ENCODE measurements around the gene PFKM.

DNA sequence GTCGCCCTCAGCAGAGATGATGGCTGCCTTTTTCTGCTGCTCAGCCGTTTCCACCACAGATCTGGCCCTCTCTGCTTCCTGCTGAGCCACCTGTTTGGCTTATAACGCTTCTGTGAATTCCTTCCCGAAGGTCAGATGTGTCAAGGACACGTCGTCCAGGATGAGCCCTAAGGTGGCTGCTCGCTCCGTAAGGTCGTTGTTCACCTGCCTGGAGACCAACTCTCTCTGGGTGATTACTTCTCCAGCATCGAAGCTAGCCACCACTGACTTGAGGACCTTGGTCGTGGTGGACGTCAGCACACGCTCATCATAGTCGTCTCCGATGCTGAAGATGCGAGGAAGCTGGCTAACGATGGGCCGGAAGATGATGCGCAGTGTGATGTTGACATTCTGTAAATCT, 49.8 kb downstream of the PFKM start:
- TF ChIP-seq, protein P1, sequence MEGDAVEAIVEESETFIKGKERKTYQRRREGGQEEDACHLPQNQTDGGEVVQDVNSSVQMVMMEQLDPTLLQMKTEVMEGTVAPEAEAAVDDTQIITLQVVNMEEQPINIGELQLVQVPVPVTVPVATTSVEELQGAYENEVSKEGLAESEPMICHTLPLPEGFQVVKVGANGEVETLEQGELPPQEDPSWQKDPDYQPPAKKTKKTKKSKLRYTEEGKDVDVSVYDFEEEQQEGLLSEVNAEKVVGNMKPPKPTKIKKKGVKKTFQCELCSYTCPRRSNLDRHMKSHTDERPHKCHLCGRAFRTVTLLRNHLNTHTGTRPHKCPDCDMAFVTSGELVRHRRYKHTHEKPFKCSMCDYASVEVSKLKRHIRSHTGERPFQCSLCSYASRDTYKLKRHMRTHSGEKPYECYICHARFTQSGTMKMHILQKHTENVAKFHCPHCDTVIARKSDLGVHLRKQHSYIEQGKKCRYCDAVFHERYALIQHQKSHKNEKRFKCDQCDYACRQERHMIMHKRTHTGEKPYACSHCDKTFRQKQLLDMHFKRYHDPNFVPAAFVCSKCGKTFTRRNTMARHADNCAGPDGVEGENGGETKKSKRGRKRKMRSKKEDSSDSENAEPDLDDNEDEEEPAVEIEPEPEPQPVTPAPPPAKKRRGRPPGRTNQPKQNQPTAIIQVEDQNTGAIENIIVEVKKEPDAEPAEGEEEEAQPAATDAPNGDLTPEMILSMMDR (IDR thresholded peaks at IDR 0.05; ENCODE audit: borderline replicate concordance, extremely low read depth, low read length, poor library complexity, severe bottlenecking) = no peak
- no peak for TF ChIP-seq EZH2 (IDR thresholded peaks at IDR 0.05; ENCODE audit: borderline replicate concordance, low read depth, low read length, severe bottlenecking)
